ENCODE results near the gene HOTAIR.

HOTAIR gene

GRCh38 chr12:53974084-53975063, at the start of gene HOTAIR:
HOTAIR (minus strand) TSS chr12:53974954.
- no peak for DNase-seq (ENCODE audit: low read depth)

DNA sequence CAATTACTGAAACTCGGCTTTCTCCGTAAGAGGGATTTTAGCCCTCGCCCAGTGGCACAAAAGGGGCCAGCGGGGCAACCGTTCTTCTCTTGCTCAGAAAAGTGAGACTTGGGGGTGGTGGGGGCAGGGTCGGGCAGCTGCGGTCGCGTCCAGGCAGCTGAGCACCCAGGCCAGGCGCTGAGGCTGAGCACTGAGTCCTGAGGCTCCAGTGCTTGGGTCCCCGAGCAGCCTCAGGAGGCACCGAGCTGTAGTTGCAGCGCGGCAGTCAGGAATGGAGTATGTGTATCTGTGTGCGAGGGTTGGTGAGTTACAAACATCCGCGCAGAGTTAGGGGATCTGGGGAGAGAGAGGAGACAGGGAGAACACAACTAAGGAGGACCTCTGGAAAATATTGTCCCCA, 49.4 kb upstream of the HOTAIR start:
- DNase-seq (ENCODE audit: low read depth): no peak

DNA sequence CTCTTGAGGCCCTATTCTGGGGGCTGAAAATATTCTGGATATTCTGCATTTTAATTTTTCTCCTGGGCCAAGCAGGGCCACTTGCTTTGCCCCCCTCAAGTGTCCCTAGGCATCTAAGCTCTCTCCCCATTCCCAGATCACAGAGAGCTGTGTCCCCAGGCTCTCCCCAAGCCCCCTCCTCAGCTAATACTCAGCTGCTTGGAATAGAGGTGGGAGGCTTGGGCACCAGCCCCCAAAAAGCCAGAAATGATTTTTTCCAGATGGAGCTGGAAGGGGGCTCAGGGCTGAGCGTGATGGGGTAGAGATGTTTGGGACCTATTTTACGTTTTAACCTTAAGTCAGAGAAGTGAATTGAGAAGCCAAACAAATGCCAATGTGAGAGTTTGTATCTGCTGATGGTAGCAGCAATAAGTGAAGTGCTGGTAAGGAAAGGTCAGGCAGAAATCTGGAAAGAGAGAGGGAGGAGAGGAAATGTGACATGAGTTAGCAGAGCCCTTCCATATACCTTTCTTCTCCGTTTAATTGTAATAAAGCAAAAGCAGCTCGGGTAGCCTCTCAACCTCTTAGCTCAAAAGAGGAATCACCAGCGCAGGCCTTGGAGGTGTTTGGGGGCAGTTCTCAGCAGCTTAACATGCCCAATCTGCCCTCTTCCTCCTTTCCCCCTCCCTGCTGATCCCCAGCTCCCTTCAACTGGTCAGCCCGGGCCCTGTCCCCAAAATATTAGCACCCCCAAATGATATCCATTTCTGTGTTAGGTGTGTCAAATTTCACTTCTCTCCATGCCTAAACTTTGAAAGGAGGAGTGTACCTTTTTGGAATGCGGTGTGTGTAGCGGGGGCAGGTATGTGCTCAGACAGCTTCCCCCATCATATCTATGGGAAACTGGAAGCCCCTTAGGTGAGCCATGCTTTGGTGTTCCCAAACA, 48.5 kb upstream of the HOTAIR start:
- no peak for DNase-seq (ENCODE audit: low read depth)

DNA sequence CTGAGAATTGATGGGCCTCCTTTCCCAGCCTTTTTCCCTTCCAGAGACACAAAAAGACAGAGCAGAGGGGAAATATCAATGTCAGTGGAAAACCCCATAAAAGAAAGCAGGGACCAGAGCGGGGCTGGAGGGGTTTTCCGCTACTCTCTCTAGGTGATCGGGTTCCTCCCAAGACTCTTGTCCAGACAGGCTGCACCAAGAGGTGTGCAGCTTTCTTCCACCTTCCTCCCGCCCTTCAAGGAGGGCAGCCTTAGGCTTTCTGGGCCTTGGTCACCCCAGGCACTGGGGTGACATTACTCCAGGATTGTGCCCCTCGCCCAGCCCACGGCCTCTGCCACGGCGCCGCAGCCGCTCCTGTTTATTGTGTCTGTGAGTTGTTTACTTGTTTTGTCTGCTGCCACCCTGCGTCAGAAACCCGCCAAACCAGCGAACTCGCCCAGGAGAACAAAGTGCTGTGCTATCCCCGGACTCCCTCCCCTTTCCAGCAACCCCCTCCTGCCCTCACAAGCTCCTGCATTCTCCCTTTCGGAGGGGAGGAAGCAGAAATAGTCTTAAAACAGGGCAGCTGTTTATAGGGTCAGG, 46.8 kb upstream of the HOTAIR start:
- no peak for DNase-seq (ENCODE audit: low read depth)

GRCh38 chr12:54020591-54021405, 46.0 kb upstream of the HOTAIR start:
- DNase-seq (ENCODE audit: low read depth): no peak

DNA sequence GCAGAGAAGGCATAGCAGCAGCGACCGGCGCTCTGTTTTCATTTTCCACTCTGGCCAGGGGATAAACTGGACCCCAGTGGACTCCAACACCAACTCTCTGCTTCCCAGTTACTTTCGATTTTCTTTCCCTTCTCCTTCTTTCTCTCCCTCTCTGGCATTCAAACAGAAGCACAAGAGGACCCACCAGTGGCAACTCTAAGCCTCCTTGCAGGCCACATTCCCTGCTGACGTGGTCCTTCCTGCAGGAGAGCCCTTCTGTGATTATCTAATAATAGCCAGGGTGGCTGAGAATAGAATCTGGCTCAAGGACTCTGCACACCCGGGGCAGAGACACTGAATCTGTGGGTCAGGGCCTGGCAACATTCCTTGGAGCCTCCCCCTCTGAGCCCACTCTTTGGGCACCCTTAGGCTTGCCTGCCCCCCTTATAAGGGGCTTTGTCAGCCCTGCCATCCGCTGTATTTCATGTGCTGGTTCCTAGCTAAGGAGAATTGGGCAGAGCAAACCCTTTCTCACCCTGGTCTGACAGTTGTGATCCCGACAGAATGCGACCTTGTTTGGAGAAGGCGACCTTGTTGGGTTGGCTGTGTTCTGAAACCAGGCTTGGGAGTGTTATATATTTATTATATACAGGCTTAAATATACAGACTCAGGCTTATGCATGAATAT, 45.3 kb upstream of the HOTAIR start:
- no peak for DNase-seq (ENCODE audit: low read depth)

GRCh38 chr12:54019091-54019811, 44.5 kb upstream of the HOTAIR start:
- DNase-seq (ENCODE audit: low read depth): no peak

DNA sequence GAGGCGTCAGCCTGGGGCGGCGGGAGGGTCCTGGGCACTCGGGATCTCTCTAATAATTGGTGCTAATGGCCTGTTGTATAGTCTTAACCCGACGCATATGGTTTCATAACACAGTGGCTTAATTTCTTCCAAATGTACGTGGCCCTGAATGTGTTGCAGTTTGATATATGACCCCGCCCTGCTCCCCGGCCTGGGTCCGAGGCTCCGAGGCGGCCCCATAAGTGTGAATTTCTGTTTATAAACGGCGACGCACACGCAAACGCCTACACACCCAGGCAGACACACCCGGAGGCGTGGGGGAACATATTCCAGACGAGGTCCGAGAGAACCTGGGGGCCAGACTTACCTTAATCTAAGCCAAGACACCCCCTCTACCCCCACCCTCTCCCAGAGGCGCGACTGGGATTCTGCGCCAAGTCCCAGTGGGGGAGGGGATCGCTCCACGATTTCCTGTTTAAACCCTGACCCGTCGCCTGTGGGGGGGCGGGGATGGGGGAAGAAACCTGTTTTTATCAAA, 43.8 kb upstream of the HOTAIR start:
- no peak for DNase-seq (ENCODE audit: low read depth)

DNA sequence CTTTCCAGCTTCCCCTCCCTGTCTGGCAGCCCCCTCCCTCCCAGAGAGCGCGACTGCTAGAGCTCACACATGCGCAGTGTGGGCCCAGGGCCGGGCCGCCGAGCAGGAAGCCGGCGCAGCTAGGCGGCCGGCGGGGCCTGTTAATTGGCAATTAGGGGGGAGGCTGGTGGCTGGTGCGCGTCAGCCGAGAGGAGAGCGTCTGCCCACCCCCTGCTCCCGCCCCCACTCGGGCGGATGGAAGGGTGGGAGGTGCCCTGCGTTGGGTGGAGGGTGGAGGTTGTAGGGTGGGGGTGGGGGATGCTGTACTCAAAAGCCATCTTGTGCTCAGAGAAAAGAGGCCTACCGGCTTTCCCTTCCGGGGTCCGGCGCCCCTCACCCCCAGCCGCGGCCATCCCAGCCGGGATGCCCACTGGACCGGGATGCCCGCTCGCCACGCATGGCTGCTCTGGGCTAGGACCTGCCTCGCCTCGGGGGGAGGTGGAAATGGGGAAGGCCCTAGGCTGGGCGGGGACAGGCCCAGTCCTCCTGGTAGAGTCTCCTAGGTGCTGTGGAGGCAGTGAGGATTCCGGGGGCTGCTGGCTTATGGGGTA, 43.2 kb upstream of the HOTAIR start:
- peak; percentile 49 for DNase-seq (ENCODE audit: low read depth)

GRCh38 chr12:54017027-54017788, 42.5 kb upstream of the HOTAIR start:
- DNase-seq (ENCODE audit: low read depth): no peak

- DNase-seq (ENCODE audit: low read depth): no peak
These were observed 41.8 kb upstream of the HOTAIR start for GRCh38 chr12:54016478-54016964.

DNA sequence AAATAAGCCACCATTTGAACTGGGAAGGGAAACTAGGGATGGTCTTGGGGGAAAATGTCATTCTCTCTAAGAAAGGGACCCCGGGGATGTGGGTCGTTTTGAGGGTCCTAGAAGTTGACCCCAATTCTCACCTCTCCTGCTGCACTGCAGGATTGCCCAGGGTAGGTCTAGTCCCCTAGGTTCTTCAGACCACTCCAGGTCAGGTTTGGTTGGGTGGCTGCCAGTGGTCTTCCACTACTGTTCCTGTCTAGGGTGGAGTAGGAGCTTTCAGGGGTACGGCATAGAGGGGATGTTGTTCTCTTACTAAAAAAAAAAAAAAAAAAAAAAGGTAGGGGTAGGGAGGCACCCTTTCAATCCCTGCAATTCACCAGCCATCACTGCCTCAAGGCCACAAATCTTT, 41.3 kb upstream of the HOTAIR start:
- no peak for DNase-seq (ENCODE audit: low read depth)

DNA sequence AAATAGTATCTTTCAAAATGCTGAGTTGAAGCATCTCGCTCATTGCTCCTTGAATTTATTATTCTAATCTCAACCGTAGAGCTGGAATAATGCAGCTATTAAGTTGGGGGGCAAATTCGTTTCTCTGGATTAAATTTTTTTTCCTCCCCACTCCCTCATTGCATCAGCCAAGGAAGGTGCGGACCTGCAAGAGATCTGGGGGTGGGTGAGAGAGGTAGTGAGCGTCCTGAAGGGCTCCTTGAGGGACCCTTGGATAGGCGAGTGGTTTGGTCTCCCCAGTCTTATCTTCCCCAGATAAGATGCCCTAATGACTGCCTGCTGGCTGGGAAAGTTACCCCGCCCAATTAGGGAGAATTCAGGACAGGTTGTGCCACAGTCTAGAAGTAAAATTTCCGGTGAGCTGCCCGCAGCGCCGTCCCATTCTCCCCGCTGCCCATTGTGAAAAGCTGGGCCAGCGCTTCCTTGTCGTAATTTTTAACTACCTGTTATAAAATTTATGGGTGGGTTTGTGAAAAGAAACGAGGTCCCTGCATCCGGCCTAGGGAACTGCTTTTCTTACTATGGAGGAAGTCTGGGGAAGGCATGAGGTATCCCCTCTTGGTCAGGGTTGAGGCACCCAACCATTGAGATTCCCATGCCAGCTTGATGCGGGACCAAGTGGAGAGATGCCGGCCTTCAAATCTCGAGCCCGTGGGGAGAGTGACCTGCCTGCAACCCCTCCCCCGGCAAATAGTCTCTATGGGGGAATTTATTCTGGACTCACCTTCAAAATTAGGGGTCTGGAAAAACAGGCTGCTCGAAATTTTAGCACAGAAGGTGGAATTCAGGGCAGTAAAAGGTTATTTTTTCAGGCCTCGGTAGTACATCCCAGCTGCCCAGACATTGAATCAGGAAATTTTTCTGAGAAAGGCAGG, 40.5 kb upstream of the HOTAIR start:
- DNase-seq (ENCODE audit: low read depth): no peak

GRCh38 chr12:54014377-54015017, 39.7 kb upstream of the HOTAIR start:
- no peak for DNase-seq (ENCODE audit: low read depth)

GRCh38 chr12:54012631-54013409, 38.1 kb upstream of the HOTAIR start:
- DNase-seq (ENCODE audit: low read depth): no peak

Data from T-helper 22 cell (primary cell).